ENCODE results near the gene TBXAS1.
"Not testable (repeated sequence)": the region's sequence is repeated elsewhere in the genome, so short reads cannot be mapped to it uniquely, and the experiment has no call there.

The TBXAS1 gene

GRCh38 chr7:139901056-139901795, 72.2 kb downstream of the TBXAS1 start:
- DNase-seq = no peak
- in situ Hi-C loops (cut with HindIII; ENCODE audit: low pct_ligation_motif_present, low pct_unique_long_range_greater_than_20kb, low sequenced_read_pairs) = no loop called here

GRCh38 chr7:139901901-139902300, 72.8 kb downstream of the TBXAS1 start:
- in situ Hi-C loops (cut with HindIII; ENCODE audit: low pct_ligation_motif_present, low pct_unique_long_range_greater_than_20kb, low sequenced_read_pairs) = no loop called here
- no peak for DNase-seq

- in situ Hi-C loops (cut with HindIII; ENCODE audit: low pct_ligation_motif_present, low pct_unique_long_range_greater_than_20kb, low sequenced_read_pairs) = no loop called here
- DNase-seq = no peak
These were observed 73.5 kb downstream of the TBXAS1 start for GRCh38 chr7:139902436-139903102.

GRCh38 chr7:139903103-139903477, 74.0 kb downstream of the TBXAS1 start:
- in situ Hi-C loops (cut with HindIII; ENCODE audit: low pct_ligation_motif_present, low pct_unique_long_range_greater_than_20kb, low sequenced_read_pairs); DNase-seq: not testable (repeated sequence)

GRCh38 chr7:139906879-139907278, 77.8 kb downstream of the TBXAS1 start:
- in situ Hi-C loops (cut with HindIII; ENCODE audit: low pct_ligation_motif_present, low pct_unique_long_range_greater_than_20kb, low sequenced_read_pairs) = no loop called here
- DNase-seq = no peak

- no peak for DNase-seq
- in situ Hi-C loops (cut with HindIII; ENCODE audit: low pct_ligation_motif_present, low pct_unique_long_range_greater_than_20kb, low sequenced_read_pairs) = no loop called here
These were observed 79.7 kb downstream of the TBXAS1 start for GRCh38 chr7:139908792-139909191.

GRCh38 chr7:139909379-139910050, 80.5 kb downstream of the TBXAS1 start:
- in situ Hi-C loops (cut with HindIII; ENCODE audit: low pct_ligation_motif_present, low pct_unique_long_range_greater_than_20kb, low sequenced_read_pairs) = no loop called here

GRCh38 chr7:139913021-139913844, 84.2 kb downstream of the TBXAS1 start:
- DNase-seq = no peak
- in situ Hi-C loops (cut with HindIII; ENCODE audit: low pct_ligation_motif_present, low pct_unique_long_range_greater_than_20kb, low sequenced_read_pairs) = no loop called here

More at GRCh38 chr7:139909379-139910050, 80.5 kb downstream of the TBXAS1 start:
- no peak for DNase-seq

- in situ Hi-C loops (cut with HindIII; ENCODE audit: low pct_ligation_motif_present, low pct_unique_long_range_greater_than_20kb, low sequenced_read_pairs) = no loop called here
- no peak for DNase-seq
These were observed 84.7 kb downstream of the TBXAS1 start for GRCh38 chr7:139913845-139914135.

GRCh38 chr7:139914306-139915267, 85.5 kb downstream of the TBXAS1 start:
- DNase-seq = no peak
- in situ Hi-C loops (cut with HindIII; ENCODE audit: low pct_ligation_motif_present, low pct_unique_long_range_greater_than_20kb, low sequenced_read_pairs) = no loop called here

- no peak for DNase-seq
- in situ Hi-C loops (cut with HindIII; ENCODE audit: low pct_ligation_motif_present, low pct_unique_long_range_greater_than_20kb, low sequenced_read_pairs) = no loop called here
These were observed 86.3 kb downstream of the TBXAS1 start for GRCh38 chr7:139915268-139915863.

GRCh38 chr7:139915864-139916716, 87.0 kb downstream of the TBXAS1 start:
- DNase-seq = peak; percentile 100
- in situ Hi-C loops (cut with HindIII; ENCODE audit: low pct_ligation_motif_present, low pct_unique_long_range_greater_than_20kb, low sequenced_read_pairs) = no loop called here

GRCh38 chr7:139916717-139917395, 87.8 kb downstream of the TBXAS1 start:
- peak; percentile 37 for DNase-seq
- in situ Hi-C loops (cut with HindIII; ENCODE audit: low pct_ligation_motif_present, low pct_unique_long_range_greater_than_20kb, low sequenced_read_pairs) = no loop called here

- in situ Hi-C loops (cut with HindIII; ENCODE audit: low pct_ligation_motif_present, low pct_unique_long_range_greater_than_20kb, low sequenced_read_pairs) = no loop called here
- DNase-seq = no peak
These were observed 88.8 kb downstream of the TBXAS1 start for GRCh38 chr7:139917851-139918250.

- no peak for DNase-seq
- in situ Hi-C loops (cut with HindIII; ENCODE audit: low pct_ligation_motif_present, low pct_unique_long_range_greater_than_20kb, low sequenced_read_pairs) = no loop called here
These were observed 89.4 kb downstream of the TBXAS1 start for GRCh38 chr7:139918480-139918879.

GRCh38 chr7:139923090-139923489, 94.0 kb downstream of the TBXAS1 start:
- no peak for DNase-seq
- in situ Hi-C loops (cut with HindIII; ENCODE audit: low pct_ligation_motif_present, low pct_unique_long_range_greater_than_20kb, low sequenced_read_pairs) = no loop called here

Measured in ACHN (cell line).